H1 (cell line): ENCODE results near the gene COA3.

ENCODE experiments used
- ASH2L ChIP-seq: fragments of 200-600, 300-600 bp; sonication (generic); IDR thresholded peaks from one replicate; pipeline ENCODE4 v1.7.1; 2017; ENCODE audit warnings: low read length
- EZH2 ChIP-seq: fragments of 200-600 bp; sonication (generic); IDR thresholded peaks from 2 replicates; pipeline ENCODE4 v1.7.1; 2012; ENCODE audit warnings: low read depth, mild to moderate bottlenecking, moderate library complexity, low read length, inconsistent platforms; ENCODE audit not compliant: severe bottlenecking
- FOSL1 ChIP-seq: IDR thresholded peaks from 2 replicates; pipeline ENCODE4 v1.6.1; 2011; ENCODE audit warnings: mild to moderate bottlenecking, low read depth, low read length, moderate library complexity; ENCODE audit not compliant: insufficient read depth
- POLR2A ChIP-seq, 2 experiments: IDR thresholded peaks; 1 replicate in 1 of 2; 2 replicates in 1 of 2; pipeline ENCODE4 v1.6.1; 2011; ENCODE audit warnings: low read depth in 2 of 2, low read length in 2 of 2, mild to moderate bottlenecking in 2 of 2; ENCODE audit errors: control extremely low read depth in 1 of 2
- POLR2AphosphoS5 ChIP-seq: IDR thresholded peaks from 2 replicates; pipeline ENCODE4 v1.6.1; 2011; ENCODE audit warnings: low read depth, low read length
- SIRT6 ChIP-seq: IDR thresholded peaks from one replicate; pipeline ENCODE4 v1.7.1; 2012; ENCODE audit warnings: low read length, inconsistent platforms
- SIX5 ChIP-seq: IDR thresholded peaks from 2 replicates; pipeline ENCODE4 v1.6.1; 2011; ENCODE audit warnings: mild to moderate bottlenecking, low read depth, low read length
- TAF1 ChIP-seq: IDR thresholded peaks from 2 replicates; pipeline ENCODE4 v1.6.1; 2011; ENCODE audit warnings: mild to moderate bottlenecking, low read depth, low read length
- TEAD4 ChIP-seq: IDR thresholded peaks from 2 replicates; pipeline ENCODE4 v1.6.1; 2012; ENCODE audit warnings: low read depth, low read length, inconsistent platforms, mixed read lengths
- ZNF274 ChIP-seq: IDR thresholded peaks from 2 replicates; pipeline ENCODE4 v1.7.0; 2012; ENCODE audit warnings: low read length, borderline replicate concordance; ENCODE audit errors: extremely low read depth
- TF ChIP-seq, protein P1 (sequence below), 3 experiments: IDR thresholded peaks; 1 replicate in 2 of 3; 2 replicates in 1 of 3; pipeline versions ENCODE4 v1.5.1 to v1.6.1; 2011; ENCODE audit warnings: low read length in 3 of 3, mild to moderate bottlenecking in 3 of 3, inconsistent platforms in 2 of 3, low read depth in 1 of 3, moderate library complexity in 1 of 3; ENCODE audit not compliant: insufficient read depth in 1 of 3; ENCODE audit errors: control extremely low read depth in 1 of 3

DNA sequence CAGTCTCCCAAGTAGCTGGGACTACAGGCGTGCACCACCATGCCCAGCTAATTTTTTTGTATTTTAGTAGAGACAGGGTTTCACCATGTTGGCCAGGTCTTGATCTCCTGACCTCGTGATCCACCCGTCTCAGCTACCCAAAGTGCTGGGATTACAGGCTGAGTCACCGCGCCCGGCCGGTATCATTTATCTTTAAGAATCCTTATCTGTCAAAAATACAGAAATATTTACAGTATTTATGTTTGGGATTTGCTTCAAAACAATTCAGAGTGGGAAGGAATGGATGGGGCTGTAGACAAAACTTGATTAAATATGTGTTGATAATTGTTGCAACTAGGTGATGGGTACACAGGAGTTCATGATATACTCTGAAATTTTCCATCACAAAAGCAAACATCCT is 22.7 kb upstream of the COA3 start:
- TF ChIP-seq, protein P1, sequence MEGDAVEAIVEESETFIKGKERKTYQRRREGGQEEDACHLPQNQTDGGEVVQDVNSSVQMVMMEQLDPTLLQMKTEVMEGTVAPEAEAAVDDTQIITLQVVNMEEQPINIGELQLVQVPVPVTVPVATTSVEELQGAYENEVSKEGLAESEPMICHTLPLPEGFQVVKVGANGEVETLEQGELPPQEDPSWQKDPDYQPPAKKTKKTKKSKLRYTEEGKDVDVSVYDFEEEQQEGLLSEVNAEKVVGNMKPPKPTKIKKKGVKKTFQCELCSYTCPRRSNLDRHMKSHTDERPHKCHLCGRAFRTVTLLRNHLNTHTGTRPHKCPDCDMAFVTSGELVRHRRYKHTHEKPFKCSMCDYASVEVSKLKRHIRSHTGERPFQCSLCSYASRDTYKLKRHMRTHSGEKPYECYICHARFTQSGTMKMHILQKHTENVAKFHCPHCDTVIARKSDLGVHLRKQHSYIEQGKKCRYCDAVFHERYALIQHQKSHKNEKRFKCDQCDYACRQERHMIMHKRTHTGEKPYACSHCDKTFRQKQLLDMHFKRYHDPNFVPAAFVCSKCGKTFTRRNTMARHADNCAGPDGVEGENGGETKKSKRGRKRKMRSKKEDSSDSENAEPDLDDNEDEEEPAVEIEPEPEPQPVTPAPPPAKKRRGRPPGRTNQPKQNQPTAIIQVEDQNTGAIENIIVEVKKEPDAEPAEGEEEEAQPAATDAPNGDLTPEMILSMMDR (IDR thresholded peaks at IDR 0.05; ENCODE audit: control extremely low read depth in 1 of 3, insufficient read depth in 1 of 3, low read depth in 1 of 3, low read length in 3 of 3): no peak
- TF ChIP-seq POLR2A (IDR thresholded peaks at IDR 0.05; ENCODE audit: control extremely low read depth in 1 of 2, low read depth in 2 of 2, low read length in 2 of 2) (no peak), SIX5 (no peak), FOSL1 (no peak), POLR2AphosphoS5 (no peak), TAF1 (no peak), ZNF274 (no peak), EZH2 (no peak), SIRT6 (no peak), TEAD4 (no peak), ASH2L (no peak)
